Body of pancreas (tissue), 4 donors: ENCODE data around the gene GAD1. TPM values are rescaled to one million over a fixed set of nuclear protein-coding genes. Genes with fewer than 3 reads are reported as not detected.

Source experiments
- ATAC-seq: fragments of 150-250 bp; one replicate; pipeline ENCODE4 v1.9.1; 2016
- DNase-seq, 4 donors: peaks; one replicate each; pipeline ENCODE4 v3.0.0-alpha.2; 2019
- H3K27ac ChIP-seq, 4 donors: fragments of 200-600 bp; sonication (generic); 1 replicate in 3 of 4; 2 replicates in 1 of 4; pipeline versions ENCODE4 v1.5.1 to v1.6.1; 2016 to 2019; ENCODE audit warnings: mild to moderate bottlenecking in 1 of 4, mixed read lengths in 1 of 4, moderate library complexity in 1 of 4
- H3K27me3 ChIP-seq, 2 donors: fragments of 200-600 bp; sonication (generic); one replicate each; pipeline ENCODE4 v1.6.0; 2016; ENCODE audit warnings: mild to moderate bottlenecking in 1 of 2
- H3K36me3 ChIP-seq, 2 donors: fragments of 200-600 bp; sonication (generic); replicated peaks in 1 of 2; 2 replicates each; pipeline ENCODE4 v1.5.1; 2016; ENCODE audit warnings: low read depth in 2 of 2; ENCODE audit not compliant: insufficient read depth in 1 of 2
- H3K4me1 ChIP-seq: fragments of 200-600 bp; sonication (generic); one replicate; pipeline ENCODE4 v1.6.0; 2016
- H3K4me3 ChIP-seq, 2 donors: fragments of 200-600 bp; sonication (generic); 1 replicate in 1 of 2; 2 replicates in 1 of 2; pipeline ENCODE4 v1.5.1; 2016 to 2019
- H3K9me3 ChIP-seq, 3 donors: fragments of 200-600 bp; sonication (generic); 1 replicate in 2 of 3; 2 replicates in 1 of 3; pipeline ENCODE4 v1.5.1; 2016
- POLR2A ChIP-seq, 3 donors: fragments of 450-650 bp; IDR thresholded peaks; one replicate each; pipeline ENCODE4 v1.6.1; 2016; ENCODE audit warnings: antibody characterized with exemption in 3 of 3, mild to moderate bottlenecking in 2 of 3
- WGBS, 2 donors: methylation state at CpG; one replicate each; pipeline ENCODE4 v1.1.5; 2017; 5-methylcytosine and 5-hydroxymethylcytosine counted together
- intact Hi-C: fragments of 100-400 bp; cut with DNase I; formaldehyde crosslinking; loops from one replicate; pipeline ENCODE4 v1.15.1; 2023
- total RNA-seq, 2 donors: library from RNA; depleted of rRNA; stranded (reverse); fragments of >200 nt; gene quantifications; one replicate each; pipeline ENCODE4 v1.1.0, GENCODE V29; 2016
- TF ChIP-seq, protein P1 (sequence below), 7 experiments: fragments of 450-650 bp in 4 of 7; fragments of 200-600 bp in 3 of 7; sonication (generic) in 3 of 7; IDR thresholded peaks; one replicate each; pipeline ENCODE4 v1.5.1; 2016 to 2019; ENCODE audit warnings: antibody characterized with exemption in 7 of 7

The GAD1 gene
- not detected for total RNA-seq

DNA sequence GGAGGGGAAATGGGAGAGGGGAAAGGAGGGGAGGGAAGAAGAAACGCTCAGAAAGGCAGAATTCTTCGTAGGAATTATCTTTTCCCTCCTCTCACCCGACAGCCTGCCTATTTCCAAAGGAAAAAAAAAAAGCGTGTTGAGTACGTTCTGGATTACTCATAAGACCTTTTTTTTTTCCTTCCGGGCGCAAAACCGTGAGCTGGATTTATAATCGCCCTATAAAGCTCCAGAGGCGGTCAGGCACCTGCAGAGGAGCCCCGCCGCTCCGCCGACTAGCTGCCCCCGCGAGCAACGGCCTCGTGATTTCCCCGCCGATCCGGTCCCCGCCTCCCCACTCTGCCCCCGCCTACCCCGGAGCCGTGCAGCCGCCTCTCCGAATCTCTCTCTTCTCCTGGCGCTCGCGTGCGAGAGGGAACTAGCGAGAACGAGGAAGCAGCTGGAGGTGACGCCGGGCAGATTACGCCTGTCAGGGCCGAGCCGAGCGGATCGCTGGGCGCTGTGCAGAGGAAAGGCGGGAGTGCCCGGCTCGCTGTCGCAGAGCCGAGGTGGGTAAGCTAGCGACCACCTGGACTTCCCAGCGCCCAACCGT, at the start of gene GAD1:
Gene GAD1 (plus strand): TSS at position 384 of the 589 bp plus-strand sequence. CDS start 1,705 bp downstream, outside the sequence.
- peak; percentile 41 for ATAC-seq
- peak within 1 kb of the TSS in 1 of 2 donors; percentile 12 for H3K4me3 ChIP-seq
- 0 to 1% methylated on average over 12 to 49 of the region's 49 CpGs for WGBS, 2 donors

GRCh38 chr2:170770008-170770605, 46.6 kb upstream of the GAD1 start, which contains the start of gene ERICH2:
TSS of gene ERICH2 (plus strand) at chr2:170770378. CDS start at chr2:170770682, 304 bp downstream.
- no peaks in the 10 kb centered on the region for H3K9me3 ChIP-seq
- TF ChIP-seq POLR2A (IDR thresholded peaks at IDR 0.05) = no peak
- TF ChIP-seq, protein P1, sequence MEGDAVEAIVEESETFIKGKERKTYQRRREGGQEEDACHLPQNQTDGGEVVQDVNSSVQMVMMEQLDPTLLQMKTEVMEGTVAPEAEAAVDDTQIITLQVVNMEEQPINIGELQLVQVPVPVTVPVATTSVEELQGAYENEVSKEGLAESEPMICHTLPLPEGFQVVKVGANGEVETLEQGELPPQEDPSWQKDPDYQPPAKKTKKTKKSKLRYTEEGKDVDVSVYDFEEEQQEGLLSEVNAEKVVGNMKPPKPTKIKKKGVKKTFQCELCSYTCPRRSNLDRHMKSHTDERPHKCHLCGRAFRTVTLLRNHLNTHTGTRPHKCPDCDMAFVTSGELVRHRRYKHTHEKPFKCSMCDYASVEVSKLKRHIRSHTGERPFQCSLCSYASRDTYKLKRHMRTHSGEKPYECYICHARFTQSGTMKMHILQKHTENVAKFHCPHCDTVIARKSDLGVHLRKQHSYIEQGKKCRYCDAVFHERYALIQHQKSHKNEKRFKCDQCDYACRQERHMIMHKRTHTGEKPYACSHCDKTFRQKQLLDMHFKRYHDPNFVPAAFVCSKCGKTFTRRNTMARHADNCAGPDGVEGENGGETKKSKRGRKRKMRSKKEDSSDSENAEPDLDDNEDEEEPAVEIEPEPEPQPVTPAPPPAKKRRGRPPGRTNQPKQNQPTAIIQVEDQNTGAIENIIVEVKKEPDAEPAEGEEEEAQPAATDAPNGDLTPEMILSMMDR (IDR thresholded peaks at IDR 0.05) = peak in 3 of 7 experiments; percentile 9 to 18 (median 14)
- WGBS, 2 donors = 1% methylated on average over 13 of the region's 13 CpGs
- H3K4me3 ChIP-seq = peak within 1 kb of the TSS; percentile 27 to 80
- intact Hi-C loops = no loop called here
- H3K27ac ChIP-seq = peak within 1 kb of the TSS; percentile 73 to 85 (median 80)
- peaks cover 24% of the 10 kb centered on the region for H3K4me1 ChIP-seq
- ATAC-seq (peak; percentile 66), DNase-seq (peak; percentile 59 to 79 (median 70))
- no peaks in the 10 kb centered on the region for H3K27me3 ChIP-seq
- H3K36me3 ChIP-seq = no peaks in the 10 kb centered on the region

More for the DNA sequence above, at the start of gene GAD1:
- no peaks in the 10 kb centered on the region for H3K9me3 ChIP-seq
- peaks cover 0 to 61% of the 10 kb centered on the region in 2 donors for H3K27me3 ChIP-seq
- intact Hi-C loops = loop anchor here (10.0 kb wide), 3 partner anchors 412 to 582 kb away; no protein-coding TSS in a partner anchor
- DNase-seq = peak; percentile 61 to 65 (median 62)
- H3K27ac ChIP-seq = no peak within 1 kb of the TSS
- peaks cover 59% of the 10 kb centered on the region for H3K4me1 ChIP-seq
- no peaks in the 10 kb centered on the region for H3K36me3 ChIP-seq
- TF ChIP-seq POLR2A (IDR thresholded peaks at IDR 0.05) = peak in 1 of 3 donors; percentile 16
- TF ChIP-seq, protein P1 (IDR thresholded peaks at IDR 0.05) = no peak

DNA sequence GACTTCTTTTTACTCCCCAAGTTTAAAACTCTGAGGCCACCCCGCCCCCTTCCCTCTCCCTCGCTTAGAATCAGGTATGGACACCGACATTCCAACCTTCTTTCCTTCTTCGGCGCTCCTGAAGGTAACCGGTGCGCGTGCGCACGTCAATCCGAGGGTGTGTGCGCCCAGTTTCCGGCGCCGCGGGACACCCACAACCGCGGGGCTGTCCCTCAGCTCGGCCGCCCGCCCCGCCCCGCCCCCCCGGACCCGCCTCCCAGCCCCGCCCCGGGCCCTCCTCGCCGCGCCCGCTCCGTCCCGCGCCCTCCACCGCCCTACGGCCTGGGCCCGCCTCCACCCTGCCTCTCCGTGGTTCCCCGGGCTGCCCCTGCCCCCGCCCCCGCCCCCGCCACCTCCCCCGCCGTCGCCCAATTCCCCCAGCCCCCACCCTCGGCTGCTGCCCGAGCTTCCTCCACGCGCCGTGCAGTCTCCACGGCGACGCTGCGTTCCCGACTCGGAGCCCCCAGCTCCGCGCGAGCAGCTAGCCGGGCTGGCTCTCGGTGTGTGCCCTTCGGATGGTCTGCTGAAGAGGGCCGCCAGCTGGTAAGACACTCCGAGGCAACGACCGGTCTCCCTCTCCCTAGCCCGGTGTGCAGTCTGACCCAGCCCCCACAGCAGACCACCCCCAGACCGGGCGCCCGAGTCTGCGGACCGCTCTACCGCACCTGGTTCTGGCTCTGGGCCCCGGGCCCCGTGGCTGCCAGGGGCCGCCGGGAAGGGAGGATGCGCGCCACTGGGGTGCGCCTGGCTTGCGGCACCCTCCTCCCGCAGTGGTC, 45.9 kb upstream of the GAD1 start:
- Histone ChIP-seq H3K4me3 (peak overlapping the region; percentile 27 to 80), H3K9me3 (no peaks in the 10 kb centered on the region), H3K4me1 (peaks cover 24% of the 10 kb centered on the region), H3K27me3 (no peaks in the 10 kb centered on the region), H3K27ac (peak overlapping the region; percentile 73 to 85 (median 80)), H3K36me3 (no peaks in the 10 kb centered on the region)
- ATAC-seq (peak; percentile 92), DNase-seq (peak; percentile 86 to 91 (median 89))
- 0% methylated on average over 14 to 65 of the region's 82 CpGs for WGBS, 2 donors
- intact Hi-C loops = no loop called here
- peak; percentile 13 to 72 (median 71) for TF ChIP-seq POLR2A (IDR thresholded peaks at IDR 0.05)
- TF ChIP-seq, protein P1 (IDR thresholded peaks at IDR 0.05) = peak in 2 of 7 experiments; percentile 5 to 12

DNA sequence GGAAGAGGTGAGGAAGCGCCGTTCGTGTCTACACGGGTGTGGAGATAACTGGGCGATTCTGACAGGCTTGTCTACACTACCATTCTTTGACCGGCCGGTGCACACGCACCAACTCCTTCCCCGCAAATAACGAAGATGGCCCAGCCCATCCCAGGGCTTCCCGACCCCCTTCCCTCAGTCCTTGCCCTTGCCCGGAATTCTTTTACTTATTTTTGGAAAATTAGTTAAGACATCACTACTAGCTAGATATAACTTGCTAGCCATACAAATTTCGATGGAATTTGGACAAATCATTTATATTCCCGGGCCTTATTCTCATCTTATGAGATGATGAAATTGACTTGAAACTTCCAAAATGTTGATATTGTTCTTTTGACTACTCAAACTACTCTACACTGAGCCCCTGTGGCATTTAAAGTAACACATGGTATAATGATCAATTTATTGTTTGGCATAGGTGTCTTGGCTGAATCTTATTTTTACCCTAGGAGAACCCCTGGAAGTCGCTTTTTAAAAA, 45.2 kb upstream of the GAD1 start:
- no peaks in the 10 kb centered on the region for H3K27me3 ChIP-seq
- TF ChIP-seq POLR2A (IDR thresholded peaks at IDR 0.05) = no peak
- TF ChIP-seq, protein P1 (IDR thresholded peaks at IDR 0.05) = no peak
- peaks cover 24% of the 10 kb centered on the region for H3K4me1 ChIP-seq
- no peaks in the 10 kb centered on the region for H3K36me3 ChIP-seq
- WGBS, 2 donors = 7 to 8% methylated on average over 15 of the region's 15 CpGs
- no peaks in the 10 kb centered on the region for H3K9me3 ChIP-seq
- peak overlapping the region in 3 of 4 donors; percentile 56 to 85 (median 71) for H3K27ac ChIP-seq
- DNase-seq (no peak), ATAC-seq (no peak)
- H3K4me3 ChIP-seq = peak overlapping the region; percentile 27 to 80
- intact Hi-C loops = no loop called here
